Measurements from ENCODE around the gene NPFFR1. TPM values are rescaled to one million over a fixed set of nuclear protein-coding genes. Genes with fewer than 3 reads are reported as not detected.

NPFFR1 gene
- total RNA-seq, 1 experiment from 2014 or later = 0.05 TPM

DNA sequence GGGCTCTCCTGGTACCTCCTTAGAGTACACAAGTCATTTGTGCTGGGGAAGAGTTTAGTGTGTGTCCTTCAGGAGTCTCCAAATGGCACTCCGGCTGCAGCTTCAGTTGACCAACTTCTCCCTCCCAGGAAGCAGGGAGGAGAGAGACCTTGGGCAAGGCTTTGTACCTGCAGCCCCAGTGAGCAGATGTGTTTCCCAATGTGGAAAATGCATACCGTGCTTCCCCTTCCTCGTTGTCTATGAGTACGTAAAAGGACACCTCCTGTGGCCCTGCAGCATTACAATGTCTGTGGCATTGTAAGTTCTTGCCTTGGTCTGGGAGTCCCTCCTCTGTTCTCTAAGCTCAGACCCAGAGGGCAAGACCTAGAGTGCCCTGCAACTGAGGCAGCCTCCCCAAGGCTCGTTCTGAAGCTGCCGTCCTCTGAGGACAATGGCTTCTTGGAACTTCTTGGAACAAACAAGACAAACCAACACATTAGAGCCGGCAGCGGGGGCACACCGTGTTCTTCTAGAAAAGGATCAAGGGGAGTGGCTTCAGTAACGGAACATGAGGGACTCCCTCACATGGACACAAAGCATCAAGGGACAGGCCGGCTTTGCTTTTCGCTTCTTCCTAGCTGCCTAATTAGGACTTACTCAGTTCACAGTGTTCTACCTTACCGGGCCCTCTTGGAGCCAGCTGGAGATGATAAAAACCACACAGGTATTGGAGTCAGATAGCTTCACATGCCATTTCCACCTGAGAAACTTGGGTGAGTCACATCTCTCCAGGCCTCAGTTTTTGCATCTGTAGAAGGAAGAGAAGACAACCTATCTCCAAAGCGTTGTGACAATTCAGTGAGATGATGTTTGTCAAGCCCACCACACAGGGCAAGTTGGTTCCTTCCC lies 29.7 kb downstream of the NPFFR1 start:
- Histone ChIP-seq H3K27ac (ENCODE audit: low read length) (no peak overlapping the region), H3K4me1 (ENCODE audit: control insufficient read depth, insufficient read depth, low read length) (peaks cover 30% of the 10 kb centered on the region), H3K27me3 (ENCODE audit: control insufficient read depth, insufficient read depth, low read length) (no peaks in the 10 kb centered on the region), H3K36me3 (ENCODE audit: control insufficient read depth, insufficient read depth, low read length) (no peaks in the 10 kb centered on the region), H3K9me3 (ENCODE audit: control insufficient read depth, insufficient read depth, low read depth, low read length) (no peaks in the 10 kb centered on the region), H3K4me3 (ENCODE audit: low read depth in 2 of 2, low read length in 2 of 2) (no peak overlapping the region)
- intact Hi-C loops (cut with micrococcal nuclease; ENCODE audit: unreplicated experiment) = no loop called here
- BruUV-seq (replicated peaks) = no TSS peak
- in situ Hi-C loops (cut with HindIII; ENCODE audit: low pct_unique_long_range_greater_than_20kb, low sequenced_read_pairs) = no loop called here
- no peak for DNase-seq (ENCODE audit: low read depth, low spot score)
- CTCF ChIA-PET = interaction anchor here (0.8 kb wide), 1 partner anchor 107 kb away, joined by 4 read pairs; no protein-coding TSS in a partner anchor
- ATAC-seq = no peak
- no peak for TF ChIP-seq POLR2AphosphoS5 (IDR thresholded peaks at IDR 0.05; ENCODE audit: low read depth, low read length)
- no peak for TF ChIP-seq SIN3A (IDR thresholded peaks at IDR 0.05; ENCODE audit: borderline replicate concordance, insufficient read depth, low read depth, low read length)
- TF ChIP-seq, protein P1, sequence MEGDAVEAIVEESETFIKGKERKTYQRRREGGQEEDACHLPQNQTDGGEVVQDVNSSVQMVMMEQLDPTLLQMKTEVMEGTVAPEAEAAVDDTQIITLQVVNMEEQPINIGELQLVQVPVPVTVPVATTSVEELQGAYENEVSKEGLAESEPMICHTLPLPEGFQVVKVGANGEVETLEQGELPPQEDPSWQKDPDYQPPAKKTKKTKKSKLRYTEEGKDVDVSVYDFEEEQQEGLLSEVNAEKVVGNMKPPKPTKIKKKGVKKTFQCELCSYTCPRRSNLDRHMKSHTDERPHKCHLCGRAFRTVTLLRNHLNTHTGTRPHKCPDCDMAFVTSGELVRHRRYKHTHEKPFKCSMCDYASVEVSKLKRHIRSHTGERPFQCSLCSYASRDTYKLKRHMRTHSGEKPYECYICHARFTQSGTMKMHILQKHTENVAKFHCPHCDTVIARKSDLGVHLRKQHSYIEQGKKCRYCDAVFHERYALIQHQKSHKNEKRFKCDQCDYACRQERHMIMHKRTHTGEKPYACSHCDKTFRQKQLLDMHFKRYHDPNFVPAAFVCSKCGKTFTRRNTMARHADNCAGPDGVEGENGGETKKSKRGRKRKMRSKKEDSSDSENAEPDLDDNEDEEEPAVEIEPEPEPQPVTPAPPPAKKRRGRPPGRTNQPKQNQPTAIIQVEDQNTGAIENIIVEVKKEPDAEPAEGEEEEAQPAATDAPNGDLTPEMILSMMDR (IDR thresholded peaks at IDR 0.05) = no peak
- no peak for TF ChIP-seq TCF7L2 (IDR thresholded peaks at IDR 0.05; ENCODE audit: low read depth, low read length)
- TF ChIP-seq, protein P2, sequence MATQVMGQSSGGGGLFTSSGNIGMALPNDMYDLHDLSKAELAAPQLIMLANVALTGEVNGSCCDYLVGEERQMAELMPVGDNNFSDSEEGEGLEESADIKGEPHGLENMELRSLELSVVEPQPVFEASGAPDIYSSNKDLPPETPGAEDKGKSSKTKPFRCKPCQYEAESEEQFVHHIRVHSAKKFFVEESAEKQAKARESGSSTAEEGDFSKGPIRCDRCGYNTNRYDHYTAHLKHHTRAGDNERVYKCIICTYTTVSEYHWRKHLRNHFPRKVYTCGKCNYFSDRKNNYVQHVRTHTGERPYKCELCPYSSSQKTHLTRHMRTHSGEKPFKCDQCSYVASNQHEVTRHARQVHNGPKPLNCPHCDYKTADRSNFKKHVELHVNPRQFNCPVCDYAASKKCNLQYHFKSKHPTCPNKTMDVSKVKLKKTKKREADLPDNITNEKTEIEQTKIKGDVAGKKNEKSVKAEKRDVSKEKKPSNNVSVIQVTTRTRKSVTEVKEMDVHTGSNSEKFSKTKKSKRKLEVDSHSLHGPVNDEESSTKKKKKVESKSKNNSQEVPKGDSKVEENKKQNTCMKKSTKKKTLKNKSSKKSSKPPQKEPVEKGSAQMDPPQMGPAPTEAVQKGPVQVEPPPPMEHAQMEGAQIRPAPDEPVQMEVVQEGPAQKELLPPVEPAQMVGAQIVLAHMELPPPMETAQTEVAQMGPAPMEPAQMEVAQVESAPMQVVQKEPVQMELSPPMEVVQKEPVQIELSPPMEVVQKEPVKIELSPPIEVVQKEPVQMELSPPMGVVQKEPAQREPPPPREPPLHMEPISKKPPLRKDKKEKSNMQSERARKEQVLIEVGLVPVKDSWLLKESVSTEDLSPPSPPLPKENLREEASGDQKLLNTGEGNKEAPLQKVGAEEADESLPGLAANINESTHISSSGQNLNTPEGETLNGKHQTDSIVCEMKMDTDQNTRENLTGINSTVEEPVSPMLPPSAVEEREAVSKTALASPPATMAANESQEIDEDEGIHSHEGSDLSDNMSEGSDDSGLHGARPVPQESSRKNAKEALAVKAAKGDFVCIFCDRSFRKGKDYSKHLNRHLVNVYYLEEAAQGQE (IDR thresholded peaks at IDR 0.05; ENCODE audit: insufficient read depth in 1 of 2, low read depth in 2 of 2, low read length in 1 of 2) = no peak
- POLR2A ChIA-PET = no interaction called here

DNA sequence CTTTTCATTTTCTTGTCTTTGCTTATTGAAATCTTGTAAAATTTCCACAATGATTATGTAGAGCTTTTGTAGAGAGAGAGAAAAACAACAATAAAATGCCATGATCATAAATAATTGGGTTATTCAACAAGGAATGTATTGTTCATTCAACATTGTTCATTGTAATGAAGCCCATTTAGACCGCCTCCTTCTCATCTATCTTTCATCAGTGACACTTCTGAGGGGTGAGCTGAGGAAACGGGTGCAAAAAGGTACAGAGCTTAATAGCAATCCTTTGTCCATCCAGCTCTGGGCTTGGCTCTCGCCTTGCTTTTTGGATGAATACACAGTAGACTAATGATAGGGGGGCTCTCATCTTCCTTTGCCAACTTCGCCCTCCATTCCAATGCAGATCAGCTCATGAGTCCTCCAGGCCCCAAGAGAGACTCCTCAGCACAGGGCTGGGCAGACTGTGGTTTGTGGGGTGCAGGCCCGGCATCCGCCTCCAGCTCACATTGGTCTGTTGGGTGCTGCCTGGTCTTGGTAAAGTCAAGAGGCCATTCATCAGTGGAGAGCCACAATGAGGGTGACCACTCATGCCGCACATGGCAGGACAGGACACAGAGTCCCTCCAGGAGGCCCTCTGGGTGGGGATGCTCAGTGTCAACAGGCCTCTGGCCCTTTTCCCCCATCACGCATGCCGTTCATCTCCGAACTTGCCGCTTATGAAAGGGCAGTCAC lies 32.7 kb downstream of the NPFFR1 start:
- intact Hi-C loops (cut with micrococcal nuclease; ENCODE audit: unreplicated experiment) (no loop called here), in situ Hi-C loops (cut with HindIII; ENCODE audit: low pct_unique_long_range_greater_than_20kb, low sequenced_read_pairs) (no loop called here)
- TF ChIP-seq TCF7L2 (IDR thresholded peaks at IDR 0.05; ENCODE audit: low read depth, low read length) (no peak), POLR2AphosphoS5 (IDR thresholded peaks at IDR 0.05; ENCODE audit: low read depth, low read length) (no peak), SIN3A (IDR thresholded peaks at IDR 0.05; ENCODE audit: borderline replicate concordance, insufficient read depth, low read depth, low read length) (no peak)
- TF ChIP-seq, protein P1 (IDR thresholded peaks at IDR 0.05) = no peak
- TF ChIP-seq, protein P2 (IDR thresholded peaks at IDR 0.05; ENCODE audit: insufficient read depth in 1 of 2, low read depth in 2 of 2, low read length in 1 of 2) = no peak
- Histone ChIP-seq H3K27ac (ENCODE audit: low read length) (no peak overlapping the region), H3K36me3 (ENCODE audit: control insufficient read depth, insufficient read depth, low read length) (no peaks in the 10 kb centered on the region), H3K4me1 (ENCODE audit: control insufficient read depth, insufficient read depth, low read length) (peaks cover 15% of the 10 kb centered on the region), H3K9me3 (ENCODE audit: control insufficient read depth, insufficient read depth, low read depth, low read length) (no peaks in the 10 kb centered on the region), H3K27me3 (ENCODE audit: control insufficient read depth, insufficient read depth, low read length) (peaks cover 6% of the 10 kb centered on the region; the same call in 1 of the 2 replicates), H3K4me3 (ENCODE audit: low read depth in 2 of 2, low read length in 2 of 2) (no peak overlapping the region)
- CTCF ChIA-PET = no interaction called here
- DNase-seq (ENCODE audit: low read depth, low spot score) (no peak), ATAC-seq (no peak)
- POLR2A ChIA-PET = no interaction called here
- no TSS peak for BruUV-seq (replicated peaks)

Data from Panc1 (cell line).